Keratinocyte (primary cell): ENCODE results near the gene BTBD6. TPM values are rescaled to one million over a fixed set of nuclear protein-coding genes. Genes with fewer than 3 reads are reported as not detected.

Experiments
- DNase-seq: peaks from one replicate; pipeline ENCODE4 v3.0.0-alpha.2; 2011; ENCODE audit warnings: low read depth, missing footprints, low spot score
- FAIRE-seq: peaks from 2 replicates; lab custom pipeline; 2011; peaks lifted over from hg19 to GRCh38; lab: Jason Lieb, UNC
- H2AFZ ChIP-seq: 2 replicates; pipeline ENCODE4 v1.6.0; 2012; ENCODE audit warnings: low read length, control low read depth, inconsistent platforms; ENCODE audit not compliant: control insufficient read depth
- H3K27ac ChIP-seq: 2 replicates; pipeline ENCODE4 v1.5.1; 2011; ENCODE audit warnings: low read length; ENCODE audit not compliant: control insufficient read depth, insufficient read depth
- H3K27me3 ChIP-seq: 3 replicates; pipeline ENCODE4 v1.6.0; 2011; ENCODE audit warnings: low read length; ENCODE audit not compliant: control insufficient read depth, insufficient read depth; ENCODE audit errors: extremely low read depth
- H3K36me3 ChIP-seq, 2 experiments: 2 replicates in 1 of 2; 3 replicates in 1 of 2; pipeline ENCODE4 v1.5.1; 2011; ENCODE audit warnings: low read length in 2 of 2, mild to moderate bottlenecking in 1 of 2; ENCODE audit not compliant: control insufficient read depth in 2 of 2, insufficient read depth in 2 of 2; ENCODE audit errors: extremely low read depth in 1 of 2
- H3K4me1 ChIP-seq: 3 replicates; pipeline ENCODE4 v1.5.1; 2011; ENCODE audit warnings: low read length; ENCODE audit not compliant: control insufficient read depth, insufficient read depth; ENCODE audit errors: extremely low read depth
- H3K4me2 ChIP-seq: 3 replicates; pipeline ENCODE4 v1.6.0; 2011; ENCODE audit warnings: low read depth, low read length; ENCODE audit not compliant: control insufficient read depth, insufficient read depth; ENCODE audit errors: extremely low read depth
- H3K4me3 ChIP-seq, 3 experiments: fragments of 200-600 bp in 1 of 3; sonication (generic) in 1 of 3; 2 replicates in 2 of 3; 3 replicates in 1 of 3; pipeline ENCODE4 v1.5.1; 2011 to 2016; ENCODE audit warnings: low read length in 3 of 3, mild to moderate bottlenecking in 3 of 3, control low read depth in 2 of 3, inconsistent platforms in 1 of 3, low read depth in 1 of 3, mixed read lengths in 1 of 3, mixed run types in 1 of 3, moderate library complexity in 1 of 3; ENCODE audit not compliant: control insufficient read depth in 2 of 3, insufficient read depth in 2 of 3; ENCODE audit errors: extremely low read depth in 1 of 3
- H3K79me2 ChIP-seq: 2 replicates; pipeline ENCODE4 v1.6.0; 2012; ENCODE audit warnings: low read length; ENCODE audit not compliant: control insufficient read depth, insufficient read depth
- H3K9ac ChIP-seq: 3 replicates; pipeline ENCODE4 v1.6.0; 2011; ENCODE audit warnings: low read length; ENCODE audit not compliant: control insufficient read depth, insufficient read depth; ENCODE audit errors: extremely low read depth
- H3K9me1 ChIP-seq: 3 replicates; pipeline ENCODE4 v1.6.0; 2011; ENCODE audit warnings: low read length; ENCODE audit not compliant: control insufficient read depth, insufficient read depth; ENCODE audit errors: extremely low read depth
- H3K9me3 ChIP-seq: 2 replicates; pipeline ENCODE4 v1.5.1; 2012; ENCODE audit warnings: low read depth, low read length; ENCODE audit not compliant: control insufficient read depth
- H4K20me1 ChIP-seq: 3 replicates; pipeline ENCODE4 v1.6.0; 2011; ENCODE audit warnings: low read length; ENCODE audit not compliant: control insufficient read depth, insufficient read depth; ENCODE audit errors: extremely low read depth
- EZH2 ChIP-seq: IDR thresholded peaks from one replicate; pipeline ENCODE4 v1.6.1; 2012; ENCODE audit warnings: inconsistent platforms, mild to moderate bottlenecking, low read length, moderate library complexity
- dilution Hi-C: fragments of 300-500 bp; cut with MboI; formaldehyde crosslinking; loops from one replicate; pipeline ENCODE4 v1.7.0; 2020; ENCODE audit warnings: low sequenced_read_pairs; ENCODE audit not compliant: extremely low pct_ligation_motif_present
- polyA plus RNA-seq, 5 experiments: library from polyadenylated mRNA; depleted of rRNA in 3 of 5; stranded (reverse) in 3 of 5; stranded (forward) in 1 of 5; unstranded in 1 of 5; fragments of >200 nt; gene quantifications; 1 replicate in 1 of 5; 2 replicates in 3 of 5; 3 replicates in 1 of 5; pipeline versions ENCODE4 v1.2.1 to v1.2.3, GENCODE V29; 2011 to 2012; ENCODE audit warnings: missing spikeins in 2 of 5, low read depth in 1 of 5, low replicate concordance in 1 of 5
- TF ChIP-seq, protein P1 (sequence below), 3 experiments: IDR thresholded peaks in 1 of 3; conservative IDR thresholded peaks in 1 of 3; optimal IDR thresholded peaks in 1 of 3; 2 replicates in 2 of 3; 3 replicates in 1 of 3; pipeline versions ENCODE3 to v1.5.1; 2011; ENCODE audit warnings: low read length in 3 of 3, mild to moderate bottlenecking in 3 of 3, moderate library complexity in 2 of 3, control low read depth in 1 of 3, inconsistent platforms in 1 of 3; ENCODE audit not compliant: insufficient read depth in 2 of 3; ENCODE audit errors: extremely low read depth in 1 of 3

BTBD6 gene
- polyA plus RNA-seq, 1 donor (not counting 4 experiments of a cell fraction or from before 2014, with no cell fraction given) = 22.2 TPM

- no peak for TF ChIP-seq EZH2
- TF ChIP-seq, protein P1, sequence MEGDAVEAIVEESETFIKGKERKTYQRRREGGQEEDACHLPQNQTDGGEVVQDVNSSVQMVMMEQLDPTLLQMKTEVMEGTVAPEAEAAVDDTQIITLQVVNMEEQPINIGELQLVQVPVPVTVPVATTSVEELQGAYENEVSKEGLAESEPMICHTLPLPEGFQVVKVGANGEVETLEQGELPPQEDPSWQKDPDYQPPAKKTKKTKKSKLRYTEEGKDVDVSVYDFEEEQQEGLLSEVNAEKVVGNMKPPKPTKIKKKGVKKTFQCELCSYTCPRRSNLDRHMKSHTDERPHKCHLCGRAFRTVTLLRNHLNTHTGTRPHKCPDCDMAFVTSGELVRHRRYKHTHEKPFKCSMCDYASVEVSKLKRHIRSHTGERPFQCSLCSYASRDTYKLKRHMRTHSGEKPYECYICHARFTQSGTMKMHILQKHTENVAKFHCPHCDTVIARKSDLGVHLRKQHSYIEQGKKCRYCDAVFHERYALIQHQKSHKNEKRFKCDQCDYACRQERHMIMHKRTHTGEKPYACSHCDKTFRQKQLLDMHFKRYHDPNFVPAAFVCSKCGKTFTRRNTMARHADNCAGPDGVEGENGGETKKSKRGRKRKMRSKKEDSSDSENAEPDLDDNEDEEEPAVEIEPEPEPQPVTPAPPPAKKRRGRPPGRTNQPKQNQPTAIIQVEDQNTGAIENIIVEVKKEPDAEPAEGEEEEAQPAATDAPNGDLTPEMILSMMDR (optimal IDR thresholded peaks at IDR 0.05 in 1 of 3, IDR thresholded peaks at IDR 0.05 in 1 of 3, conservative IDR thresholded peaks at IDR 0.05 in 1 of 3; ENCODE audit: extremely low read depth in 1 of 3, insufficient read depth in 2 of 3, low read length in 3 of 3) = no peak
- Histone ChIP-seq H3K4me1 (peaks cover 11% of the 10 kb centered on the region), H3K9me1 (no peaks in the 10 kb centered on the region), H3K79me2 (no peaks in the 10 kb centered on the region), H3K9ac (no peak overlapping the region), H3K27me3 (no peaks in the 10 kb centered on the region), H3K4me2 (no peak overlapping the region), H3K27ac (no peak overlapping the region), H2AFZ (no peak overlapping the region), H4K20me1 (no peaks in the 10 kb centered on the region), H3K36me3 (peaks cover 0 to 11% of the 10 kb centered on the region in 2 experiments), H3K9me3 (no peaks in the 10 kb centered on the region), H3K4me3 (no peak overlapping the region)
- no peak for DNase-seq
- dilution Hi-C loops = no loop called here
- no peak for FAIRE-seq
Observed at GRCh38 chr14:105207996-105208737, 40.2 kb upstream of the BTBD6 start.

GRCh38 chr14:105208738-105209075, 39.6 kb upstream of the BTBD6 start:
- dilution Hi-C loops = no loop called here
- H3K27me3 ChIP-seq = no peaks in the 10 kb centered on the region
- no peak overlapping the region for H3K4me3 ChIP-seq
- H3K79me2 ChIP-seq = no peaks in the 10 kb centered on the region
- no peaks in the 10 kb centered on the region for H4K20me1 ChIP-seq
- no peaks in the 10 kb centered on the region for H3K9me3 ChIP-seq
- peaks cover 0 to 11% of the 10 kb centered on the region in 2 experiments for H3K36me3 ChIP-seq
- DNase-seq (no peak), FAIRE-seq (no peak)
- no peak overlapping the region for H3K27ac ChIP-seq
- no peak overlapping the region for H3K9ac ChIP-seq
- no peak overlapping the region for H2AFZ ChIP-seq
- no peaks in the 10 kb centered on the region for H3K9me1 ChIP-seq
- no peak overlapping the region for H3K4me2 ChIP-seq
- TF ChIP-seq EZH2 = no peak
- TF ChIP-seq, protein P1 (optimal IDR thresholded peaks at IDR 0.05 in 1 of 3, IDR thresholded peaks at IDR 0.05 in 1 of 3, conservative IDR thresholded peaks at IDR 0.05 in 1 of 3; ENCODE audit: extremely low read depth in 1 of 3, insufficient read depth in 2 of 3, low read length in 3 of 3) = no peak
- peaks cover 11% of the 10 kb centered on the region for H3K4me1 ChIP-seq
